Psoas muscle (tissue), 8 donors: ENCODE measurements around the gene LSG1. TPM values are rescaled to one million over a fixed set of nuclear protein-coding genes. Genes with fewer than 3 reads are reported as not detected.
A peak's percentile ranks its signal among the peaks of the same experiment; 100 is the strongest.

Source experiments
- ATAC-seq, 4 donors: fragments of 200-7000 bp; cut with Tn5 transposase; one replicate each; pipeline ENCODE4 v1.9.1; 2020; ENCODE audit warnings: moderate library complexity in 3 of 4, mild to moderate bottlenecking in 2 of 4
- DNase-seq, 2 donors: peaks; one replicate each; pipeline ENCODE4 v3.0.0-alpha.2; 2020
- H3K27ac ChIP-seq: fragments of 200-600 bp; one replicate; pipeline ENCODE4 v1.8.0; 2022
- H3K27me3 ChIP-seq, 3 donors: fragments of 200-600 bp in 1 of 3; one replicate each; pipeline versions ENCODE4 v1.6.1 to v1.8.0; 2013 to 2022; ENCODE audit warnings: low read length in 2 of 3, mild to moderate bottlenecking in 2 of 3, moderate library complexity in 1 of 3; ENCODE audit not compliant: insufficient read depth in 3 of 3
- H3K36me3 ChIP-seq, 2 donors: fragments of 200-600 bp in 1 of 2; one replicate each; pipeline versions ENCODE4 v1.6.1 to v1.8.0; 2013 to 2022; ENCODE audit warnings: low read depth in 1 of 2, mild to moderate bottlenecking in 1 of 2, moderate library complexity in 1 of 2; ENCODE audit not compliant: insufficient read depth in 1 of 2
- H3K4me1 ChIP-seq: fragments of 200-600 bp; one replicate; pipeline ENCODE4 v1.8.0; 2022
- H3K4me3 ChIP-seq: fragments of 200-600 bp; one replicate; pipeline ENCODE4 v1.8.0; 2022; ENCODE audit warnings: mild to moderate bottlenecking
- H3K9me3 ChIP-seq: fragments of 200-600 bp; one replicate; pipeline ENCODE4 v1.8.0; 2022
- CTCF ChIP-seq: fragments of 200-600 bp; IDR thresholded peaks from one replicate; pipeline ENCODE4 v1.8.0; 2022; ENCODE audit warnings: antibody characterized with exemption
- WGBS, 3 donors: extraction: QIAGEN DNeasy Blood & Tissue Kit; methylation state at CpG; one replicate each; pipeline versions ENCODE4 v1.1.6 to v1.1.7; 2013; 5-methylcytosine and 5-hydroxymethylcytosine counted together
- intact Hi-C, 2 donors: fragments of 100-400 bp; cut with DNase I; formaldehyde crosslinking; loops; one replicate each; pipeline versions ENCODE4 v1.11.0 to v1.14.2; 2022
- polyA plus RNA-seq, 3 donors: library from polyadenylated mRNA; stranded (reverse); fragments of 200-250 nt; gene quantifications; one replicate each; pipeline ENCODE4 v1.2.3, GENCODE V29; 2013
- total RNA-seq, 4 donors: library from RNA; stranded (reverse); fragmentation: NEBNext Ultra II Directional in 2 of 4; extraction: Animal tissue kit (Norgen Biotek cat#: 25700) in 2 of 4; gene quantifications; one replicate each; pipeline versions ENCODE4 v1.2.1 to v1.2.4, GENCODE V29; 2021 to 2023
- donor health status: healthy with polysubstance abuse.
- donor health status: DM: no; HTN: no; CAD: no; lungs with moderate emphysema.
- donor health status: Bipolar disorder and iron deficiency.
- donor health status: healthy.
- donor health status: DM: yes; HTN: yes; CAD: no.
- donor health status: DM: no; HTN: no; CAD: no.
- donor health status: DM: no; HTN: no; CAD: no.
- donor health status: DM: yes; HTN: yes; CAD: no.

LSG1 gene
- total and polyA plus RNA-seq, 7 donors, result 22.8 to 46.8 (median 29.5) TPM

- intact Hi-C loops, result loop anchor here (1.0 to 10.0 kb wide), 8 partner anchors 173 to 840 kb away; no protein-coding TSS in a partner anchor
These were observed 10.2 kb upstream of the LSG1 start for GRCh38 chr3:194682189-194682693.

GRCh38 chr3:194680888-194681615 is 9.1 kb upstream of the LSG1 start:
- 74 to 80% (median 79%) methylated on average over 11 of the region's 11 CpGs for WGBS, 3 donors
- intact Hi-C loops, result loop anchor here (5.0 to 10.0 kb wide), 6 partner anchors 174 to 841 kb away; no protein-coding TSS in a partner anchor
- DNase-seq (no peak), ATAC-seq (no peak)
- no peaks in the 10 kb centered on the region for H3K36me3 ChIP-seq
- TF ChIP-seq CTCF, result no peak
- H3K9me3 ChIP-seq, result no peaks in the 10 kb centered on the region
- H3K4me3 ChIP-seq, result no peak overlapping the region
- H3K4me1 ChIP-seq, result peaks cover 10% of the 10 kb centered on the region
- no peaks in the 10 kb centered on the region for H3K27me3 ChIP-seq
- no peak overlapping the region for H3K27ac ChIP-seq

More at GRCh38 chr3:194682189-194682693, 10.2 kb upstream of the LSG1 start:
- 27 to 36% (median 29%) methylated on average over 4 of the region's 4 CpGs for WGBS, 3 donors
- Histone ChIP-seq H3K36me3 (no peaks in the 10 kb centered on the region), H3K9me3 (no peaks in the 10 kb centered on the region), H3K4me1 (peaks cover 13% of the 10 kb centered on the region), H3K27me3 (no peaks in the 10 kb centered on the region), H3K27ac (peak overlapping the region; percentile 61), H3K4me3 (no peak overlapping the region)
- DNase-seq (no peak), ATAC-seq (no peak)
- TF ChIP-seq CTCF, result no peak

GRCh38 chr3:194676471-194676870 is 4.5 kb upstream of the LSG1 start:
- ATAC-seq (no peak), DNase-seq (no peak)
- Histone ChIP-seq H3K27ac (no peak overlapping the region), H3K9me3 (no peaks in the 10 kb centered on the region), H3K27me3 (no peaks in the 10 kb centered on the region), H3K36me3 (no peaks in the 10 kb centered on the region), H3K4me3 (no peak overlapping the region), H3K4me1 (peaks cover 15% of the 10 kb centered on the region)
- intact Hi-C loops, result no loop called here
- WGBS, 3 donors, result 75 to 87% (median 78%) methylated on average over 1 of the region's 1 CpG
- TF ChIP-seq CTCF, result no peak

GRCh38 chr3:194675680-194676079 is 3.7 kb upstream of the LSG1 start:
- intact Hi-C loops, result no loop called here

More at GRCh38 chr3:194675680-194676079, 3.7 kb upstream of the LSG1 start:
- DNase-seq (no peak), ATAC-seq (no peak)
- Histone ChIP-seq H3K27me3 (no peaks in the 10 kb centered on the region), H3K27ac (no peak overlapping the region), H3K36me3 (no peaks in the 10 kb centered on the region), H3K4me1 (peaks cover 22% of the 10 kb centered on the region), H3K9me3 (no peaks in the 10 kb centered on the region), H3K4me3 (no peak overlapping the region)
- 38 to 57% (median 42%) methylated on average over 4 of the region's 4 CpGs for WGBS, 3 donors
- TF ChIP-seq CTCF, result no peak
